LNCAP (cell line): ENCODE measurements around the gene OR7A5.
"Not testable (repeated sequence)": the region's sequence is repeated elsewhere in the genome, so short reads cannot be mapped to it uniquely, and the experiment has no call there.

Source experiments
- TF ChIP-seq, protein P1 (sequence below): fragments of 450-650 bp; IDR thresholded peaks from 2 replicates; pipeline ENCODE4 v1.5.1; 2017; ENCODE audit warnings: mild to moderate bottlenecking

Gene OR7A5

DNA sequence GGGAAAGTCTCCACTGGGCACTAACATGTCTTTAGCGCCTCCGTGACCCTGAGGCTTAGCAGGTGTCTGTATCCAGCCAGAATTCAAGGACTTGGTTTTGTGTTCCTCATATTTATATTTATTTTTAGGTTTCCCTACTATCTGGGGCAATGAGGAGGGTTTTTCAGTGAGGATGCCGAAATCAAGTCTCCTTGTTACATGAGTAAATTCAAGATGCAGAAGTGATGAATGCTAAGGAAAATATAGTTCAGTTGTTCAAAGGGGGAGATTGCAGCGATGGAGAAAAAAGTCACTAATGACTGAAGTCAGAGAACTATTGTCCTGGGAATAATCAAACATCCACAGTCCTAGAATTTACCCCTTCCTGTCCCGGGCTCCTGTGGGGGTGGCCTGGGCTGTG, 55.8 kb downstream of the OR7A5 start:
- TF ChIP-seq, protein P1, sequence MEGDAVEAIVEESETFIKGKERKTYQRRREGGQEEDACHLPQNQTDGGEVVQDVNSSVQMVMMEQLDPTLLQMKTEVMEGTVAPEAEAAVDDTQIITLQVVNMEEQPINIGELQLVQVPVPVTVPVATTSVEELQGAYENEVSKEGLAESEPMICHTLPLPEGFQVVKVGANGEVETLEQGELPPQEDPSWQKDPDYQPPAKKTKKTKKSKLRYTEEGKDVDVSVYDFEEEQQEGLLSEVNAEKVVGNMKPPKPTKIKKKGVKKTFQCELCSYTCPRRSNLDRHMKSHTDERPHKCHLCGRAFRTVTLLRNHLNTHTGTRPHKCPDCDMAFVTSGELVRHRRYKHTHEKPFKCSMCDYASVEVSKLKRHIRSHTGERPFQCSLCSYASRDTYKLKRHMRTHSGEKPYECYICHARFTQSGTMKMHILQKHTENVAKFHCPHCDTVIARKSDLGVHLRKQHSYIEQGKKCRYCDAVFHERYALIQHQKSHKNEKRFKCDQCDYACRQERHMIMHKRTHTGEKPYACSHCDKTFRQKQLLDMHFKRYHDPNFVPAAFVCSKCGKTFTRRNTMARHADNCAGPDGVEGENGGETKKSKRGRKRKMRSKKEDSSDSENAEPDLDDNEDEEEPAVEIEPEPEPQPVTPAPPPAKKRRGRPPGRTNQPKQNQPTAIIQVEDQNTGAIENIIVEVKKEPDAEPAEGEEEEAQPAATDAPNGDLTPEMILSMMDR: no peak

DNA sequence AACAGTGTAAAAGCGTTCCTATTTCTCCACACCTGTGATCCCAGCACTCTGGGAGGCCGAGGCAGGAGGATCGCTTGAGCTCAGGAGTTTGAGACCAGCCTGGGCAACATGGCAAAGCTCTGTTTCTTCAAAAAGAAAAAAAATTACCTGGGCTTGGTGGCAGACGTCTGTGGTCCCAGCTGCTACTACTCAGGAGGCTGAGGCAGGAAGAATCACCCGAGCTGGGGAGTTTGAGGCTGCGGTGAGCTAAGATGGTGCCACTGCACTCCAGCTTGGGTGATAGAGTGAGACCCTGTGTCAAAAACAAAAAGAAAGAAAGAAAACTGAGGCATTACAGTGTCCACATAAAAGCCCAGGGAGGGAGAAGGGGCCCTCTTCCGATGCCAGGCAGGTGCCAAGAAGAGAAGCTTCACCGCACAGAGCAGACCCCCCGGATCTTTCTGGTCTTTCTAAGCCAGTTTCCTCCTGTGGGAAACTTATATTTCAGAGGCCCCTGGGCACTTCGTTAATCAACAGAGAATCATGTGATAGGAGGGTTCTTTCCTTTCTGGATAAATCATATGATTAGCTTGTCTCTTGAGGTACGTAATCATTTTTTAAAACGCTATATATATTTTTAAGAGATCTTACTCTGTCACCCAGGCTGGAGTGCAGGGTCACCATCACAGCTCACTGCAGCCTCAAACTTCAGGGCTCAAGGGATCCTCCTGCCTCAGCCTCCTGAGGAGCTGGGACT, 56.7 kb downstream of the OR7A5 start, which contains the start of gene ADGRE2:
ADGRE2 (minus strand) TSS at position 451 of the 736 bp plus-strand sequence. CDS start 1,804 bp downstream, outside the sequence.
- TF ChIP-seq, protein P1: not testable (repeated sequence)
